Tibial artery (tissue), 4 donors: ENCODE measurements around the gene DHRS2.
"Not testable (repeated sequence)": the region's sequence is repeated elsewhere in the genome, so short reads cannot be mapped to it uniquely, and the experiment has no call there.

Experiments
- DNase-seq, 2 donors: peaks; one replicate each; pipeline ENCODE4 v3.0.0-alpha.2; 2019
- H3K27ac ChIP-seq, 2 donors: fragments of 200-600 bp; sonication (generic) in 1 of 2; 1 replicate in 1 of 2; 2 replicates in 1 of 2; pipeline ENCODE4 v1.5.1; 2018 to 2019; ENCODE audit warnings: mild to moderate bottlenecking in 1 of 2
- H3K27me3 ChIP-seq, 2 donors: fragments of 200-600 bp; sonication (generic) in 1 of 2; one replicate each; pipeline versions ENCODE4 v1.5.1 to v1.6.0; 2016 to 2019
- H3K36me3 ChIP-seq, 3 donors: fragments of 200-600 bp; sonication (generic) in 2 of 3; one replicate each; pipeline ENCODE4 v1.5.1; 2016 to 2019; ENCODE audit warnings: mild to moderate bottlenecking in 2 of 3
- H3K4me1 ChIP-seq, 4 donors: fragments of 200-600 bp; sonication (generic) in 2 of 4; 1 replicate in 3 of 4; 2 replicates in 1 of 4; pipeline ENCODE4 v1.5.1; 2016 to 2019
- H3K4me3 ChIP-seq, 2 donors: fragments of 200-600 bp; sonication (generic) in 1 of 2; 1 replicate in 1 of 2; 2 replicates in 1 of 2; pipeline ENCODE4 v1.5.1; 2018 to 2019; ENCODE audit warnings: mild to moderate bottlenecking in 2 of 2
- H3K9me3 ChIP-seq, 3 donors: fragments of 200-600 bp; sonication (generic) in 1 of 3; one replicate each; pipeline ENCODE4 v1.5.1; 2016 to 2019
- CTCF ChIP-seq, 2 experiments: fragments of 200-600 bp in 1 of 2; fragments of 450-650 bp in 1 of 2; IDR thresholded peaks; one replicate each; pipeline ENCODE4 v1.5.1; 2017 to 2019; ENCODE audit warnings: antibody characterized with exemption in 2 of 2, mild to moderate bottlenecking in 1 of 2, moderate library complexity in 1 of 2
- intact Hi-C: fragments of 100-400 bp; cut with DNase I; formaldehyde crosslinking; loops from one replicate; pipeline ENCODE4 v1.15.0; 2023; ENCODE audit warnings: low total_unique reads

The DHRS2 gene

GRCh38 chr14:23675906-23676305, 39.7 kb downstream of the DHRS2 start:
- Histone ChIP-seq H3K27me3 (no peaks in the 10 kb centered on the region), H3K36me3 (no peaks in the 10 kb centered on the region), H3K27ac (no peak overlapping the region), H3K9me3 (no peaks in the 10 kb centered on the region), H3K4me1 (no peaks in the 10 kb centered on the region), H3K4me3 (no peak overlapping the region)
- intact Hi-C loops: no loop called here
- no peak for TF ChIP-seq CTCF (IDR thresholded peaks at IDR 0.05)
- DNase-seq: no peak

GRCh38 chr14:23681337-23681736, 45.2 kb downstream of the DHRS2 start:
- intact Hi-C loops: no loop called here
- DNase-seq: no peak
- Histone ChIP-seq H3K36me3 (no peaks in the 10 kb centered on the region), H3K27ac (no peak overlapping the region), H3K4me1 (no peaks in the 10 kb centered on the region), H3K9me3 (no peaks in the 10 kb centered on the region), H3K27me3 (no peaks in the 10 kb centered on the region), H3K4me3 (no peak overlapping the region)
- TF ChIP-seq CTCF (IDR thresholded peaks at IDR 0.05): no peak

GRCh38 chr14:23689709-23690514, 53.7 kb downstream of the DHRS2 start:
- H3K27me3 ChIP-seq, H3K36me3 ChIP-seq, DNase-seq, H3K9me3 ChIP-seq, intact Hi-C loops, H3K4me3 ChIP-seq, H3K27ac ChIP-seq: not testable (repeated sequence)
- peaks cover 4 to 13% (median 8%) of the 10 kb centered on the region in 4 donors for H3K4me1 ChIP-seq

- no peak for DNase-seq
- no peak overlapping the region for H3K27ac ChIP-seq
- no peaks in the 10 kb centered on the region for H3K36me3 ChIP-seq
- intact Hi-C loops: no loop called here
- peaks cover 0 to 5% (median 0%) of the 10 kb centered on the region in 3 donors for H3K9me3 ChIP-seq
- H3K4me1 ChIP-seq: peaks cover 7 to 26% (median 12%) of the 10 kb centered on the region in 4 donors
- no peak for TF ChIP-seq CTCF (IDR thresholded peaks at IDR 0.05)
- no peak overlapping the region for H3K4me3 ChIP-seq
- H3K27me3 ChIP-seq: no peaks in the 10 kb centered on the region
Measured at GRCh38 chr14:23692416-23692815, 56.3 kb downstream of the DHRS2 start.

GRCh38 chr14:23693252-23693775, 57.1 kb downstream of the DHRS2 start:
- Histone ChIP-seq H3K36me3 (no peaks in the 10 kb centered on the region), H3K4me3 (no peak overlapping the region), H3K27ac (no peak overlapping the region), H3K4me1 (peaks cover 7 to 26% (median 12%) of the 10 kb centered on the region in 4 donors), H3K9me3 (peaks cover 0 to 5% (median 0%) of the 10 kb centered on the region in 3 donors), H3K27me3 (no peaks in the 10 kb centered on the region)
- intact Hi-C loops: no loop called here
- no peak for TF ChIP-seq CTCF (IDR thresholded peaks at IDR 0.05)
- DNase-seq: no peak
